Activated naive CD8-positive, alpha-beta T cell treated with anti-CD3 and anti-CD28 coated beads, Interleukin-2, amount 50 U/mL, for 24 hours (primary cell): ENCODE measurements around the gene SCARB1.
"Not testable (repeated sequence)": the region's sequence is repeated elsewhere in the genome, so short reads cannot be mapped to it uniquely, and the experiment has no call there.

Experiments
- ATAC-seq: fragments of 150-1000 bp; cut with Tn5 transposase; one replicate; pipeline ENCODE4 v1.10.0; 2021
- DNase-seq: peaks from one replicate; pipeline ENCODE4 v3.0.0; 2021
- H3K27ac Mint-ChIP-seq: one replicate; pipeline ENCODE4 v1.8.0; 2021; ENCODE audit warnings: mild to moderate bottlenecking, mixed read lengths
- H3K27me3 Mint-ChIP-seq: one replicate; pipeline ENCODE4 v1.8.0; 2021; ENCODE audit warnings: mixed read lengths
- H3K36me3 Mint-ChIP-seq: one replicate; pipeline ENCODE4 v1.8.0; 2021; ENCODE audit warnings: low read depth, mixed read lengths
- H3K4me1 Mint-ChIP-seq: one replicate; pipeline ENCODE4 v1.8.0; 2021; ENCODE audit warnings: mixed read lengths
- H3K4me3 Mint-ChIP-seq: one replicate; pipeline ENCODE4 v1.8.0; 2021; ENCODE audit warnings: mild to moderate bottlenecking, moderate library complexity, mixed read lengths
- H3K9me3 Mint-ChIP-seq: one replicate; pipeline ENCODE4 v1.8.0; 2021; ENCODE audit warnings: mixed read lengths

Gene SCARB1

GRCh38 chr12:124898200-124898922, 34.7 kb upstream of the SCARB1 start:
- no peaks in the 10 kb centered on the region for H3K36me3 Mint-ChIP-seq
- H3K27me3 Mint-ChIP-seq = no peaks in the 10 kb centered on the region
- H3K4me1 Mint-ChIP-seq = peaks cover 11% of the 10 kb centered on the region
- ATAC-seq (peak; percentile 93), DNase-seq (peak; percentile 72)
- no peak overlapping the region for H3K4me3 Mint-ChIP-seq
- no peaks in the 10 kb centered on the region for H3K9me3 Mint-ChIP-seq
- no peak overlapping the region for H3K27ac Mint-ChIP-seq

DNA sequence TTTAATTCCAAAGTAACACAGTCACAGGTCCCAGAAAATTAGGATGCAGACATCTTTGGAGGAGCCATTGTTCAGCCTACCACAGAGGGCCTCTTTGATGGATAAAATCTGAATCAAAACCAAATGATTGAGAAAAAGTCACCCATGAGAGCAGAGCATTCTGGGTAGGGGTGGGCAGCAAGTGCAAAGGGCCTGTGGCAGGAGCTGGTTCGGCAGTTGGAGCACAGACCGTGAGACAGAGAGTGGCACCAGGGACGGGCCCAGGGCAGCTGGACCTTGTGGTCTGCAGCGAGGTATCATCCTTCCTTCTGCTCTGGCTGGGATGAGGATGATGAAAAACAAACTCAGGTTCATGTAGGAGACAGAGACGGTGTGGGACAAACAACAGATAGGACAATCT, 32.8 kb upstream of the SCARB1 start:
- Mint-ChIP-seq H3K27me3 (no peaks in the 10 kb centered on the region), H3K27ac (no peak overlapping the region), H3K9me3 (no peaks in the 10 kb centered on the region), H3K4me3 (no peak overlapping the region), H3K36me3 (no peaks in the 10 kb centered on the region), H3K4me1 (peaks cover 11% of the 10 kb centered on the region)
- no peak for DNase-seq
- no peak for ATAC-seq

DNA sequence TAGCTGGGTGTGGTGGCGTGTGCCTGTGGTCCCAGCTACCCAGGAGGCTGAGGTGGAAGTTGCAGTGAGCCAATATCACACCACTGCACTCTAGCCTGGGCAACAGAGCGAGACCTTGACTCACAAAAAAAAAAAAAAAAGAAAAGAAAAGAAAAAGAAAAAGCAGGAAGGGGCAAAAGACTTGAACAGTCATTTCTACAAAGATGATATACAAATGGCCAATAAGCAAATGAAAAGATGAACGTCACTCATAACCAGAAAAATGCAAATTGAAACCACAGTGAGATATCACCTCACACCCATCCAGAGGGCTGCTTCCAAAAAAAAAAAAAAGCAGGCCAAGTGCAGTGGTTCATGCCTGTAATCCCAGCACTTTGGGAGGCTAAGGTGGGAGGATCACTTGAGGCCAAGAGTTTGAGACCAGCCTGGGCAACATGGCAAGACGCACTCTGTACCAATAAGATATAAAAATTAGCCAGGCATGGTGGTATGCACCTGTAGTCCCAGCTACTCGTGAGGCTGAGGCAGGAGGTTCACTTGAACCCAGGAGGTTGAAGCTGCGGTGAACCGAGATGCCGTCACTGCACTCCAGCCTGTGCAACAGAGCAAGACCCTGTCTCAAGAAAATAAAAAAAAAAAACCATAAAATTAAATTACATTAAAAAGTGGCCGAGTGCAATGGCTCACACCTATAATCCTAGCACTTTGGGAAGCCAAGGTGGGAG, 30.3 kb upstream of the SCARB1 start:
- DNase-seq = no peak
- no peak overlapping the region for H3K27ac Mint-ChIP-seq
- ATAC-seq = peak; percentile 37
- H3K36me3 Mint-ChIP-seq = no peaks in the 10 kb centered on the region
- H3K9me3 Mint-ChIP-seq = no peaks in the 10 kb centered on the region
- H3K4me3 Mint-ChIP-seq = no peak overlapping the region
- no peaks in the 10 kb centered on the region for H3K27me3 Mint-ChIP-seq
- peaks cover 9% of the 10 kb centered on the region for H3K4me1 Mint-ChIP-seq

GRCh38 chr12:124888260-124888659, 24.6 kb upstream of the SCARB1 start:
- ATAC-seq (no peak), DNase-seq (no peak)
- H3K27me3 Mint-ChIP-seq = no peaks in the 10 kb centered on the region
- H3K9me3 Mint-ChIP-seq = no peaks in the 10 kb centered on the region
- no peaks in the 10 kb centered on the region for H3K36me3 Mint-ChIP-seq
- peaks cover 11% of the 10 kb centered on the region for H3K4me1 Mint-ChIP-seq
- no peak overlapping the region for H3K4me3 Mint-ChIP-seq
- no peak overlapping the region for H3K27ac Mint-ChIP-seq

GRCh38 chr12:124887766-124888165, 24.1 kb upstream of the SCARB1 start:
- ATAC-seq, H3K36me3 Mint-ChIP-seq, H3K9me3 Mint-ChIP-seq, H3K4me3 Mint-ChIP-seq, H3K27ac Mint-ChIP-seq, H3K27me3 Mint-ChIP-seq, DNase-seq: not testable (repeated sequence)
- H3K4me1 Mint-ChIP-seq = peaks cover 15% of the 10 kb centered on the region

- Mint-ChIP-seq H3K9me3 (no peaks in the 10 kb centered on the region), H3K4me3 (no peak overlapping the region), H3K36me3 (no peaks in the 10 kb centered on the region), H3K27ac (no peak overlapping the region), H3K27me3 (no peaks in the 10 kb centered on the region), H3K4me1 (peaks cover 29% of the 10 kb centered on the region)
- peak; percentile 20 for DNase-seq
- no peak for ATAC-seq
These were observed 21.1 kb upstream of the SCARB1 start for GRCh38 chr12:124884587-124885438.

GRCh38 chr12:124883263-124884130, 19.8 kb upstream of the SCARB1 start:
- no peaks in the 10 kb centered on the region for H3K36me3 Mint-ChIP-seq
- H3K27ac Mint-ChIP-seq = no peak overlapping the region
- H3K27me3 Mint-ChIP-seq = no peaks in the 10 kb centered on the region
- H3K4me3 Mint-ChIP-seq = no peak overlapping the region
- ATAC-seq = no peak
- peaks cover 29% of the 10 kb centered on the region for H3K4me1 Mint-ChIP-seq
- DNase-seq = no peak
- no peaks in the 10 kb centered on the region for H3K9me3 Mint-ChIP-seq

- ATAC-seq (peak; percentile 11), DNase-seq (no peak)
- no peak overlapping the region for H3K4me3 Mint-ChIP-seq
- no peak overlapping the region for H3K27ac Mint-ChIP-seq
- no peaks in the 10 kb centered on the region for H3K36me3 Mint-ChIP-seq
- peaks cover 29% of the 10 kb centered on the region for H3K4me1 Mint-ChIP-seq
- H3K9me3 Mint-ChIP-seq = no peaks in the 10 kb centered on the region
- H3K27me3 Mint-ChIP-seq = no peaks in the 10 kb centered on the region
These were observed 17.5 kb upstream of the SCARB1 start for GRCh38 chr12:124881123-124881522.

- H3K4me3 Mint-ChIP-seq, H3K27ac Mint-ChIP-seq, DNase-seq, H3K9me3 Mint-ChIP-seq, H3K36me3 Mint-ChIP-seq, H3K27me3 Mint-ChIP-seq, ATAC-seq: not testable (repeated sequence)
- peaks cover 29% of the 10 kb centered on the region for H3K4me1 Mint-ChIP-seq
These were observed 16.7 kb upstream of the SCARB1 start for GRCh38 chr12:124880335-124880734.

DNA sequence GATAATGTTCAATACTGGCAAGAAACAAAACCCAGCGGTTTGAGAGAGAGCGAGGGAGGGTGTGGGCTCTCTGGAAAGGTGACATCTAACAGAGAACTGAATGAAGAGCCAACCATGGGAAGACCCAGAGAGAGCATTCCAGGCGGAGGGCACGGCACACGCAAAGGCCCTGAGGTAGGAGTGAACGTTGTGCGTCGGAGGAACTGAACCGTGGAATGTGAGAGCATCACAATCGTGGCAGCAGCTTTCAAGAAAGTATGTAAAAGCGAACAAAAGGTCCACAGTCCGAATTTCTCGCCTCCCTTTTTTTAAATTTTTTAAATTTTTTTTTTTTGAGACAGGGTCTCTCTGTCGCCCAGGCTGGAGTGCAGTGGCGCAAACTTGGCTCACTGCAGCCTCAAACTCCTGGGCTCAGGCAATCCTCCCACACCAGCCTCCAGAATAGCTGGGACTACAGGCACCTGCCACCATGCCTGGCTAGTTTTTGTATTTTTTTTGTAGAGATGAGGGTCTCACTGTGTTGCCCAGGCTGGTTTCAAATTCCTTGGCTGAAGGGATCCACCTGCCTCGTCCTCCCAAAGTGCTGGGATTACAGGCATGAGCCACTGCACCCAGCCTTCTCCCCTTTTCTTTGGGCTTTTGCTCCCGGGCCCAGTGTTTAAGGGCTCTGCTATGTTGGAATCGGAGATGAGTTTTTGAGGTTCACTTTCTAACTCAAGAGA, 15.3 kb upstream of the SCARB1 start:
- H3K4me3 Mint-ChIP-seq = no peak overlapping the region
- H3K4me1 Mint-ChIP-seq = peaks cover 22% of the 10 kb centered on the region
- ATAC-seq (no peak), DNase-seq (no peak)
- H3K27me3 Mint-ChIP-seq = no peaks in the 10 kb centered on the region
- no peaks in the 10 kb centered on the region for H3K36me3 Mint-ChIP-seq
- no peak overlapping the region for H3K27ac Mint-ChIP-seq
- no peaks in the 10 kb centered on the region for H3K9me3 Mint-ChIP-seq

GRCh38 chr12:124877423-124877822, 13.8 kb upstream of the SCARB1 start:
- DNase-seq (no peak), ATAC-seq (no peak)
- H3K4me1 Mint-ChIP-seq = peaks cover 14% of the 10 kb centered on the region
- no peaks in the 10 kb centered on the region for H3K9me3 Mint-ChIP-seq
- no peaks in the 10 kb centered on the region for H3K36me3 Mint-ChIP-seq
- H3K27me3 Mint-ChIP-seq = no peaks in the 10 kb centered on the region
- H3K27ac Mint-ChIP-seq = no peak overlapping the region
- H3K4me3 Mint-ChIP-seq = no peak overlapping the region

- H3K27me3 Mint-ChIP-seq = peaks cover 2% of the 10 kb centered on the region
- no peaks in the 10 kb centered on the region for H3K9me3 Mint-ChIP-seq
- DNase-seq (no peak), ATAC-seq (no peak)
- no peaks in the 10 kb centered on the region for H3K36me3 Mint-ChIP-seq
- peaks cover 5% of the 10 kb centered on the region for H3K4me1 Mint-ChIP-seq
- no peak overlapping the region for H3K27ac Mint-ChIP-seq
- no peak overlapping the region for H3K4me3 Mint-ChIP-seq
These were observed 12.5 kb upstream of the SCARB1 start for GRCh38 chr12:124876171-124876570.

DNA sequence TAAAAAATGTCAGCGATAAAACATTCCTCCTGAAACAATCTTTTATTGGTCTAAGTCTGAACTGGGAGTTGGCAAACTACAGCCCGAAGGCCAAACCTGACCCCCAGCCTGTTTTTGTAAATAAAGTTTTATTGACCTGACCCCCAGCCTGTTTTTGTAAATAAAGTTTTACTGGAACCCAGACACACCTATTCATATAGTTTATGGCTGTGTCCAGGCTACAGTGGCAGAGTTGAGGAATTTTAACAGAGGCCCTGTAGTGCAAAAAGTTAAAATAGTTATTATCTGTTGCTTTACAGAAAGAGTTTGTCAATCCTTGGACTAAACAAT, 12.1 kb upstream of the SCARB1 start:
- peaks cover under 1% of the 10 kb centered on the region for H3K4me1 Mint-ChIP-seq
- DNase-seq (no peak), ATAC-seq (no peak)
- no peaks in the 10 kb centered on the region for H3K36me3 Mint-ChIP-seq
- H3K4me3 Mint-ChIP-seq = no peak overlapping the region
- peaks cover 2% of the 10 kb centered on the region for H3K27me3 Mint-ChIP-seq
- no peak overlapping the region for H3K27ac Mint-ChIP-seq
- H3K9me3 Mint-ChIP-seq = no peaks in the 10 kb centered on the region
